GM19099 (cell line): ENCODE measurements around the gene TLX1.

Experiments used
- POLR2A ChIP-seq: IDR thresholded peaks from 3 replicates; pipeline ENCODE4 v1.6.1; 2011; ENCODE audit warnings: low read depth; ENCODE audit not compliant: insufficient read length; ENCODE audit errors: extremely low read depth

Gene TLX1

DNA sequence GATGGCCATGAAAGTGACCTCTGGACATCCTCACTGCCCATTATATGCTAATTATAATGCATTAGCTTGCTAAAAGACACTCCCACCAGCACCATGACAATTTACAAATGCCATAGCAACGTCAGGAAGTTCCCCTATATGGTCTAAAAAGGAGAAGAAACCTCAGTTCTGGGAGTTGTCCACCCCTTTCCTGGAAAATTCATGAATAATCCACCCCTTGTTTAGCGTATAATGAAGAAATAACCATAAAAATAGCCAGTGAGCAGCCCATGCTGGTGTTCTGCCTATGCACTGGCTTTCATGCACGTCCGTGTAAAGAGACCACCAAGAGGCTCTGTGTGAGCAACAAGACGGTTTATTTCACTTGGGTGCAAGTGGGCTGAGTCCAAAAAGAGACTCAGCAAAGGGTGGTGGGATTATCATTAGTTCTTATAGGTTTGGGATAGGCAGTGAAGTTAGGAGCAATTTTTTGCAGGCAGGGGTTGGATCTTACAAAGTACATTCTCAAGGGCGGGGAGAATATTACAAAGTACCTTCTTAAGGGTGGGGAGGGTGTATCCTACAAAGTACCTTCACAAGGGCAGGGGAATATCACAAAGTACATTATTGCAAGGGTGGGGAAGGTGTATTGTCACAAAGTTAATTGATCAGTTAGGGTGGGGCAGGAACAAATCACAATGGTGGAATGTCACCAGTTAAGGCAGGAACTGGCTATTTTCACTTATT lies 52.5 kb downstream of the TLX1 start:
- no peak for TF ChIP-seq POLR2A
